Measurements from ENCODE around the gene ATF4. TPM values are rescaled to one million over a fixed set of nuclear protein-coding genes. Genes with fewer than 3 reads are reported as not detected.

Gene ATF4
- total and polyA plus RNA-seq, 4 experiments from 2014 or later = 44.4 to 278 (median 187) TPM

- DNase-seq = no peak
Observed at GRCh38 chr22:39475902-39476301, 44.5 kb upstream of the ATF4 start.

GRCh38 chr22:39476664-39477063, 43.7 kb upstream of the ATF4 start:
- CTCF ChIA-PET (ENCODE audit: partially characterized antibody) = interaction anchor here (1.2 kb wide), 1 partner anchor 20 kb away, joined by 3 read pairs; no protein-coding TSS in a partner anchor
- Histone ChIP-seq H3K36me3 (ENCODE audit: insufficient read depth, low read length) (no peaks in the 10 kb centered on the region), H3K9me3 (ENCODE audit: control insufficient read depth in 1 of 2, low read length in 2 of 2) (no peaks in the 10 kb centered on the region), H3K27me3 (ENCODE audit: insufficient read depth, low read length) (no peaks in the 10 kb centered on the region), H3K27ac (ENCODE audit: low read depth, low read length) (no peak overlapping the region), H3K4me1 (ENCODE audit: insufficient read depth, low read length) (peaks cover 12% of the 10 kb centered on the region), H3K4me3 (ENCODE audit: low read length in 2 of 2) (no peak overlapping the region)
- intact Hi-C loops (cut with micrococcal nuclease) = no loop called here
- H3K27me3 Mint-ChIP-seq = peaks cover 0 to 1% of the 10 kb centered on the region in 2 donors
- peaks cover 4 to 16% (median 9%) of the 10 kb centered on the region in 4 donors for H3K4me1 Mint-ChIP-seq
- POLR2A ChIA-PET (ENCODE audit: partially characterized antibody) = no interaction called here
- no peak overlapping the region for H3K4me3 Mint-ChIP-seq
- no peaks in the 10 kb centered on the region for H3K9me3 Mint-ChIP-seq
- no peak for DNase-seq
- no peaks in the 10 kb centered on the region for H3K36me3 Mint-ChIP-seq
- H3K27ac Mint-ChIP-seq = no peak overlapping the region

More at GRCh38 chr22:39475902-39476301, 44.5 kb upstream of the ATF4 start:
- ChIA-PET POLR2A (ENCODE audit: partially characterized antibody) (no interaction called here), CTCF (ENCODE audit: partially characterized antibody) (no interaction called here)
- H3K9me3 Mint-ChIP-seq = no peaks in the 10 kb centered on the region
- Histone ChIP-seq H3K27ac (ENCODE audit: low read depth, low read length) (no peak overlapping the region), H3K9me3 (ENCODE audit: control insufficient read depth in 1 of 2, low read length in 2 of 2) (no peaks in the 10 kb centered on the region), H3K27me3 (ENCODE audit: insufficient read depth, low read length) (no peaks in the 10 kb centered on the region), H3K4me3 (ENCODE audit: low read length in 2 of 2) (no peak overlapping the region), H3K36me3 (ENCODE audit: insufficient read depth, low read length) (no peaks in the 10 kb centered on the region), H3K4me1 (ENCODE audit: insufficient read depth, low read length) (peaks cover 19% of the 10 kb centered on the region)
- no peaks in the 10 kb centered on the region for H3K27me3 Mint-ChIP-seq
- intact Hi-C loops (cut with micrococcal nuclease) = no loop called here
- no peak overlapping the region for H3K27ac Mint-ChIP-seq
- H3K4me3 Mint-ChIP-seq = no peak overlapping the region
- no peaks in the 10 kb centered on the region for H3K36me3 Mint-ChIP-seq
- H3K4me1 Mint-ChIP-seq = peaks cover 7 to 22% (median 12%) of the 10 kb centered on the region in 4 donors

- no peak overlapping the region for H3K27ac ChIP-seq (ENCODE audit: low read depth, low read length)
- CTCF ChIA-PET (ENCODE audit: partially characterized antibody) = interaction anchor here (1.2 kb wide), 1 partner anchor 19 kb away, joined by 3 read pairs; no protein-coding TSS in a partner anchor
- H3K4me1 Mint-ChIP-seq = peaks cover 2 to 7% (median 3%) of the 10 kb centered on the region in 4 donors
- intact Hi-C loops (cut with micrococcal nuclease) = no loop called here
- H3K27me3 ChIP-seq (ENCODE audit: insufficient read depth, low read length) = no peaks in the 10 kb centered on the region
- no peaks in the 10 kb centered on the region for H3K9me3 ChIP-seq (ENCODE audit: control insufficient read depth in 1 of 2, low read length in 2 of 2)
- no peaks in the 10 kb centered on the region for H3K9me3 Mint-ChIP-seq
- H3K27me3 Mint-ChIP-seq = peaks cover 0 to 1% of the 10 kb centered on the region in 2 donors
- H3K4me1 ChIP-seq (ENCODE audit: insufficient read depth, low read length) = peaks cover 3% of the 10 kb centered on the region
- H3K36me3 Mint-ChIP-seq = no peaks in the 10 kb centered on the region
- H3K4me3 Mint-ChIP-seq = no peak overlapping the region
- H3K4me3 ChIP-seq (ENCODE audit: low read length in 2 of 2) = no peak overlapping the region
- POLR2A ChIA-PET (ENCODE audit: partially characterized antibody) = interaction anchor here (1.2 kb wide), 1 partner anchor 24 kb away, joined by 3 read pairs; the partner anchor contains the start of gene MIEF1
- no peak for DNase-seq
- no peak overlapping the region for H3K27ac Mint-ChIP-seq
- no peaks in the 10 kb centered on the region for H3K36me3 ChIP-seq (ENCODE audit: insufficient read depth, low read length)
Observed at GRCh38 chr22:39477542-39477941, 42.8 kb upstream of the ATF4 start.

- Mint-ChIP-seq H3K27me3 (peaks cover 0 to 1% of the 10 kb centered on the region in 2 donors), H3K36me3 (no peaks in the 10 kb centered on the region), H3K9me3 (no peaks in the 10 kb centered on the region), H3K4me1 (no peaks in the 10 kb centered on the region), H3K27ac (no peak overlapping the region), H3K4me3 (no peak overlapping the region)
- H3K27ac ChIP-seq (ENCODE audit: low read depth, low read length) = no peak overlapping the region
- no peak for DNase-seq
- H3K4me1 ChIP-seq (ENCODE audit: insufficient read depth, low read length) = no peaks in the 10 kb centered on the region
- H3K4me3 ChIP-seq (ENCODE audit: low read length in 2 of 2) = no peak overlapping the region
- no peaks in the 10 kb centered on the region for H3K9me3 ChIP-seq (ENCODE audit: control insufficient read depth in 1 of 2, low read length in 2 of 2)
- no peaks in the 10 kb centered on the region for H3K27me3 ChIP-seq (ENCODE audit: insufficient read depth, low read length)
- intact Hi-C loops (cut with micrococcal nuclease) = no loop called here
- POLR2A ChIA-PET (ENCODE audit: partially characterized antibody) = interaction anchor here (1.1 to 1.2 kb wide), 2 partner anchors 23 to 79 kb away, joined by 3 read pairs; partner anchors contain the start of genes MIEF1 and TAB1
- no peaks in the 10 kb centered on the region for H3K36me3 ChIP-seq (ENCODE audit: insufficient read depth, low read length)
- CTCF ChIA-PET (ENCODE audit: partially characterized antibody) = no interaction called here
Observed at GRCh38 chr22:39478441-39478850, 41.9 kb upstream of the ATF4 start.

- H3K4me1 ChIP-seq (ENCODE audit: insufficient read depth, low read length) = no peaks in the 10 kb centered on the region
Observed at GRCh38 chr22:39479254-39479653, 41.1 kb upstream of the ATF4 start.

DNA sequence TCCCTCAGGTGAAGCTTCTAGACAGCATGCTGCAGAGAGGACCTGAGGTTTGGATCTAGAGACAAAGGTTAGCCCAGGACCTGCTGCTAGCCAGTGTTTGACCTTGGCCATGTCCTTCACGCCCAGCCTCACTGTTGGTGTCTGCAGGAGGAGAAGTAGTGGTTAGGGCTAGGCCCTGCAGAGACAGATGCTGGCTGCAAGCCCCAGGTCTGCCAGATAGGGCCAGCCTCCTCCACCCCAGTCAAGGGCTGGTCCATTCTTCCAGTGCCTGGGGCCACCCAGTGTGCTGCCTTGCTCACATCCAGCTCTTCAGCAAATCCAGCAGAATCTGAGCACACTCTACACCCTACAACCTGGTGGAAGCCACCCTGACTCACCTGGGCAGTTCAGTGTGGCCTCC, 39.8 kb upstream of the ATF4 start:
- Mint-ChIP-seq H3K4me3 (no peak overlapping the region), H3K27ac (no peak overlapping the region), H3K27me3 (peaks cover 0 to 1% of the 10 kb centered on the region in 2 donors), H3K4me1 (no peaks in the 10 kb centered on the region), H3K9me3 (no peaks in the 10 kb centered on the region), H3K36me3 (no peaks in the 10 kb centered on the region)
- DNase-seq = no peak
- Histone ChIP-seq H3K4me3 (ENCODE audit: low read length in 2 of 2) (no peak overlapping the region), H3K36me3 (ENCODE audit: insufficient read depth, low read length) (no peaks in the 10 kb centered on the region), H3K4me1 (ENCODE audit: insufficient read depth, low read length) (no peaks in the 10 kb centered on the region), H3K27me3 (ENCODE audit: insufficient read depth, low read length) (no peaks in the 10 kb centered on the region), H3K9me3 (ENCODE audit: control insufficient read depth in 1 of 2, low read length in 2 of 2) (no peaks in the 10 kb centered on the region), H3K27ac (ENCODE audit: low read depth, low read length) (no peak overlapping the region)
- POLR2A ChIA-PET (ENCODE audit: partially characterized antibody) = no interaction called here
- CTCF ChIA-PET (ENCODE audit: partially characterized antibody) = interaction anchor here (1.2 kb wide), 1 partner anchor 9 kb away, joined by 3 read pairs; no protein-coding TSS in a partner anchor
- intact Hi-C loops (cut with micrococcal nuclease) = no loop called here

More at GRCh38 chr22:39479254-39479653, 41.1 kb upstream of the ATF4 start:
- H3K27me3 Mint-ChIP-seq = peaks cover 0 to 1% of the 10 kb centered on the region in 2 donors
- no peaks in the 10 kb centered on the region for H3K9me3 ChIP-seq (ENCODE audit: control insufficient read depth in 1 of 2, low read length in 2 of 2)
- ChIA-PET CTCF (ENCODE audit: partially characterized antibody) (no interaction called here), POLR2A (ENCODE audit: partially characterized antibody) (interaction anchor here (1.1 kb wide), 1 partner anchor 80 kb away, joined by 3 read pairs; the partner anchor contains the start of gene TAB1)
- no peak overlapping the region for H3K27ac Mint-ChIP-seq
- no peak overlapping the region for H3K4me3 ChIP-seq (ENCODE audit: low read length in 2 of 2)
- H3K36me3 Mint-ChIP-seq = no peaks in the 10 kb centered on the region
- no peak overlapping the region for H3K27ac ChIP-seq (ENCODE audit: low read depth, low read length)
- intact Hi-C loops (cut with micrococcal nuclease) = no loop called here
- DNase-seq = no peak
- H3K4me1 Mint-ChIP-seq = no peaks in the 10 kb centered on the region
- no peaks in the 10 kb centered on the region for H3K36me3 ChIP-seq (ENCODE audit: insufficient read depth, low read length)
- no peaks in the 10 kb centered on the region for H3K27me3 ChIP-seq (ENCODE audit: insufficient read depth, low read length)
- H3K9me3 Mint-ChIP-seq = no peaks in the 10 kb centered on the region
- H3K4me3 Mint-ChIP-seq = no peak overlapping the region

DNA sequence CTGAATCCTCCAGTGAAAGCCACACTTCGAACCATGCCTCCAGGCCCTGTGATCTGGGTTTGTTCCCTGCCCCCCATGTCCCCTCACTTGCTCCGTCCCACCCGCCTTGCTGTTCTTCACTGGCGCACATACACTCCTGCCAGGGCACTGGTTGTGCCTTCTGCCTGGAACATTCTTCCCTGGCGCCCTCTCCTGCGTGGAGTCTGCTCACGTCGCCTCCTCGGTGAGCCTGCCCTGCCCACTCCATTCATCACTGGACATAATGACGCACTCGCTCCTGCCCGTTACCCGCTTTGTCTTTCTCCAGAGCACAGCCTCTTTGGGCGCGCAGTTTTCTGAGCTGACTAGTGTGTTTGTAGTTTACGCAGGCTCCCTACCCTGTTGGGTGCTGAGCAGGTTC, 39.3 kb upstream of the ATF4 start:
- POLR2A ChIA-PET (ENCODE audit: partially characterized antibody) = no interaction called here
- no peak for DNase-seq
- Mint-ChIP-seq H3K9me3 (no peaks in the 10 kb centered on the region), H3K36me3 (no peaks in the 10 kb centered on the region), H3K27me3 (peaks cover 0 to 1% of the 10 kb centered on the region in 2 donors), H3K4me3 (no peak overlapping the region), H3K27ac (no peak overlapping the region), H3K4me1 (no peaks in the 10 kb centered on the region)
- H3K36me3 ChIP-seq (ENCODE audit: insufficient read depth, low read length) = no peaks in the 10 kb centered on the region
- H3K27ac ChIP-seq (ENCODE audit: low read depth, low read length) = no peak overlapping the region
- H3K9me3 ChIP-seq (ENCODE audit: control insufficient read depth in 1 of 2, low read length in 2 of 2) = no peaks in the 10 kb centered on the region
- no peak overlapping the region for H3K4me3 ChIP-seq (ENCODE audit: low read length in 2 of 2)
- intact Hi-C loops (cut with micrococcal nuclease) = no loop called here
- no peaks in the 10 kb centered on the region for H3K4me1 ChIP-seq (ENCODE audit: insufficient read depth, low read length)
- H3K27me3 ChIP-seq (ENCODE audit: insufficient read depth, low read length) = no peaks in the 10 kb centered on the region
- CTCF ChIA-PET (ENCODE audit: partially characterized antibody) = interaction anchor here (1.2 to 1.5 kb wide), 2 partner anchors 8 to 12 kb away, joined by 3 to 5 read pairs; no protein-coding TSS in a partner anchor

Measured in CD4-positive, alpha-beta memory T cell (primary cell).